HFFc6 (cell line): ENCODE data around the gene SMC4. TPM values are rescaled to one million over a fixed set of nuclear protein-coding genes. Genes with fewer than 3 reads are reported as not detected.

Source experiments
- DNase-seq: peaks from one replicate; pipeline ENCODE4 v3.0.0-alpha.2; 2018
- H3K27ac Mint-ChIP-seq: 2 replicates; pipeline ENCODE4 v1.8.0; 2020; ENCODE audit warnings: mild to moderate bottlenecking, mixed read lengths
- H3K27me3 Mint-ChIP-seq: 2 replicates; pipeline ENCODE4 v1.8.0; 2021; ENCODE audit warnings: mild to moderate bottlenecking, moderate library complexity, mixed read lengths; ENCODE audit not compliant: insufficient read depth
- H3K36me3 Mint-ChIP-seq: 2 replicates; pipeline ENCODE4 v1.8.0; 2021; ENCODE audit warnings: low read depth, mixed read lengths
- H3K4me1 Mint-ChIP-seq: 2 replicates; pipeline ENCODE4 v1.8.0; 2020; ENCODE audit warnings: low read depth, mixed read lengths
- H3K4me3 Mint-ChIP-seq: 2 replicates; pipeline ENCODE4 v1.8.0; 2020; ENCODE audit warnings: mild to moderate bottlenecking, moderate library complexity, mixed read lengths
- H3K9me3 Mint-ChIP-seq: 2 replicates; pipeline ENCODE4 v1.8.0; 2020; ENCODE audit warnings: mild to moderate bottlenecking, mixed read lengths
- total RNA-seq, 6 experiments: library from RNA; stranded (reverse); fragmentation: NEBNext Ultra II Directional; extraction: Animal tissue kit (Norgen Biotek cat#: 25700); gene quantifications; 2 replicates in 1 of 6; 3 replicates in 5 of 6; pipeline ENCODE4 v1.2.3, GENCODE V29; 2021
- TF ChIP-seq, protein P1 (sequence below): fragments of 200-600 bp; sonication (generic); IDR thresholded peaks from 2 replicates; pipeline ENCODE4 v1.5.0; 2021; ENCODE audit warnings: antibody characterized with exemption, mild to moderate bottlenecking

The SMC4 gene
- total RNA-seq, 6 experiments from 2014 or later, result 58.2 to 116 (median 106) TPM

DNA sequence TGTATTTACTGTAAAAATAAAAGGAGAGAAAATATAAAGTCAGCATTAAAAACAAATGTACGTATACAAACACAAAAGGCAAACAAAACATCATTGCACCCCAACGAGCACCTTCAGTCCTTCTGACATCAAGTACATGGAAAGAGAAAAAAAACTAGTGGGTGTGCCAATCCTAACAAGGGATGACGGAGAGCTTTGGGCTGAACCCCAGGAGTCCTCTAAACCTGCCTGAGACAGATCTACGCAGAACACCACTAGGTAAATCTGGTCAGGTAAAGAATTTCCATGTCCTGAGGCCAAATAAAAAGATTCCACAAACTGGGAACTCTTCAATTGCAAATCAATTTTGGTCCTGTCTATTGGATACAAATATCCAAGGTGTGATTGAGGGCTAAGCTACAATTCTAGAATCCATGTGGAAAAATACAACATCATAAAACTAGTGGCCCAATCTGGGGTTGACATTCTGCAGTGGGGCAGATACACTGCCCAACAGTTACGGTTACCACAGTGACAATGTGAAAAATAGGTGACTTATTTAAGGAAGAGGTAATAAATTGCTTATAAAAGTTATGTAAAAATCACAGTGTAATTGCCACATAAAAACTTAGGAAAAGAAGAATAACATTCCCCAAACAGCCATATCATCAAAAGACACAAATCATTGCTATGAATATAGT lies 14.7 kb upstream of the SMC4 start:
- DNase-seq, result no peak
- Mint-ChIP-seq H3K4me1 (peaks cover 28% of the 10 kb centered on the region), H3K36me3 (peaks cover 4% of the 10 kb centered on the region; the same call in 1 of the 2 replicates), H3K9me3 (no peaks in the 10 kb centered on the region), H3K27ac (no peak overlapping the region), H3K4me3 (no peak overlapping the region), H3K27me3 (peaks cover 1% of the 10 kb centered on the region)
- TF ChIP-seq, protein P1, sequence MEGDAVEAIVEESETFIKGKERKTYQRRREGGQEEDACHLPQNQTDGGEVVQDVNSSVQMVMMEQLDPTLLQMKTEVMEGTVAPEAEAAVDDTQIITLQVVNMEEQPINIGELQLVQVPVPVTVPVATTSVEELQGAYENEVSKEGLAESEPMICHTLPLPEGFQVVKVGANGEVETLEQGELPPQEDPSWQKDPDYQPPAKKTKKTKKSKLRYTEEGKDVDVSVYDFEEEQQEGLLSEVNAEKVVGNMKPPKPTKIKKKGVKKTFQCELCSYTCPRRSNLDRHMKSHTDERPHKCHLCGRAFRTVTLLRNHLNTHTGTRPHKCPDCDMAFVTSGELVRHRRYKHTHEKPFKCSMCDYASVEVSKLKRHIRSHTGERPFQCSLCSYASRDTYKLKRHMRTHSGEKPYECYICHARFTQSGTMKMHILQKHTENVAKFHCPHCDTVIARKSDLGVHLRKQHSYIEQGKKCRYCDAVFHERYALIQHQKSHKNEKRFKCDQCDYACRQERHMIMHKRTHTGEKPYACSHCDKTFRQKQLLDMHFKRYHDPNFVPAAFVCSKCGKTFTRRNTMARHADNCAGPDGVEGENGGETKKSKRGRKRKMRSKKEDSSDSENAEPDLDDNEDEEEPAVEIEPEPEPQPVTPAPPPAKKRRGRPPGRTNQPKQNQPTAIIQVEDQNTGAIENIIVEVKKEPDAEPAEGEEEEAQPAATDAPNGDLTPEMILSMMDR, result no peak

DNA sequence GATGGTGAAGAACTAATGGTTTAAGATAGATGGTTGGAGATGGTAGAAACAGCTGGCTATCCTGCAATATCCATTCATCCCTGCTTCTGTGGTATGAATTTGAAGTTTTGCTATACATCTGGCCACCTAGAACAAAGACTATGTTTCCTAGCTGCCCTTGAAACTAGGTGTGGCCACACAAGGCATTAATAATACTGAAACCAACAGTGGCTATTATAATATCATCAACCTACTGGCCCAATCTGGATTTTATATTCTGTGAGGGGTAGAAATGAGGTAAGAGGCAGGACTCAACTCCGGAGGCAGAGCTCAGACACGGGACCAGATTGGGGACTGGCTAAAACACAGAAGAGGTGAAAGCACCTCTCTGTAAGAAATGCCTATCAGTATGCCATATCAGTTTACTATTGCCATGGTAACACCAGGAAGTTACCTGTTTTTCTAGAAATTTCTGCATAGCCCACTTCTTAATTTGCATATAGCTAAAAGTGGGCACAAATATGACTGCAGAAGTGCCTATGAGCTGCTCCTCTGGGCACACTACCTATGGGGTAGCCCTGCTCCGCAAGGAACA lies 8.8 kb upstream of the SMC4 start:
- no peak for DNase-seq
- no peak overlapping the region for H3K27ac Mint-ChIP-seq
- TF ChIP-seq, protein P1, result no peak
- peaks cover 12% of the 10 kb centered on the region for H3K4me1 Mint-ChIP-seq
- peaks cover 1% of the 10 kb centered on the region for H3K27me3 Mint-ChIP-seq
- H3K9me3 Mint-ChIP-seq, result no peaks in the 10 kb centered on the region
- peaks cover 4% of the 10 kb centered on the region; the same call in 1 of the 2 replicates for H3K36me3 Mint-ChIP-seq
- H3K4me3 Mint-ChIP-seq, result no peak overlapping the region

DNA sequence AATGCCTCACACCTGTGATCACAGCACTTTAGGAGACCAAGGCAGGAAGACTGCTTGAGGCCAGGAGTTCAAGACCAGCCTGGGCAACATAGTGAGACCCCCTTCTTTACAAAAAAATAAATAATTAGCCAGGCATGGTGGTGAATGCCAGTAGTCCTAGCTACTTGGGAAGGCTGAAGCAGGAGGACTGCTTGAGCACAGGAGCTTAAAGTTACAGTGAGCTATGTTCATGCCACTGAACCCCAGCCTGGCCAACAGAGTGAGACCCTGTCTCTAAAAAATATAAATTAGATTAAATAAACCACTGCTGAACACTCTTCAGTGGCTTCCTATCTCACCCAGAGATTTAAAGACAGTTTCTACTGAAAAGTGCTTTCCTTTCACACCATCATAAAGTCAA lies 6.7 kb upstream of the SMC4 start:
- Mint-ChIP-seq H3K9me3 (no peaks in the 10 kb centered on the region), H3K4me1 (peaks cover 30% of the 10 kb centered on the region), H3K4me3 (no peak overlapping the region), H3K27me3 (peaks cover 1% of the 10 kb centered on the region), H3K36me3 (peaks cover under 1% of the 10 kb centered on the region; the same call in 1 of the 2 replicates), H3K27ac (no peak overlapping the region)
- no peak for DNase-seq
- TF ChIP-seq, protein P1, result no peak

GRCh38 chr3:160393346-160394008 lies 6.0 kb upstream of the SMC4 start:
- no peak overlapping the region for H3K4me3 Mint-ChIP-seq
- H3K27ac Mint-ChIP-seq, result no peak overlapping the region
- no peaks in the 10 kb centered on the region; the same call in 1 of the 2 replicates for H3K36me3 Mint-ChIP-seq
- no peaks in the 10 kb centered on the region for H3K9me3 Mint-ChIP-seq
- no peak for DNase-seq
- no peaks in the 10 kb centered on the region; the same call in 1 of the 2 replicates for H3K27me3 Mint-ChIP-seq
- TF ChIP-seq, protein P1, result no peak
- peaks cover 37% of the 10 kb centered on the region for H3K4me1 Mint-ChIP-seq

- Mint-ChIP-seq H3K36me3 (no peaks in the 10 kb centered on the region; the same call in 1 of the 2 replicates), H3K4me1 (peaks cover 40% of the 10 kb centered on the region), H3K4me3 (no peak overlapping the region), H3K9me3 (no peaks in the 10 kb centered on the region), H3K27ac (no peak overlapping the region), H3K27me3 (peaks cover 1% of the 10 kb centered on the region; the same call in 1 of the 2 replicates)
- DNase-seq, result no peak
- TF ChIP-seq, protein P1, result no peak
These were observed 5.4 kb upstream of the SMC4 start for GRCh38 chr3:160394009-160394392.
